H1 (cell line): ENCODE measurements around the gene RNASE2. TPM values are rescaled to one million over a fixed set of nuclear protein-coding genes. Genes with fewer than 3 reads are reported as not detected.

Source experiments
- BRCA1 ChIP-seq: IDR thresholded peaks from 2 replicates; pipeline ENCODE4 v1.6.1; 2012; ENCODE audit warnings: low read depth, low read length, improper control_type of control experiment
- CBX5 ChIP-seq: fragments of 300-800, 300-1000 bp; sonication (generic); IDR thresholded peaks from 2 replicates; pipeline ENCODE4 v1.7.1; 2016; ENCODE audit warnings: antibody characterized with exemption, low read length, low read depth
- CHD1 ChIP-seq: IDR thresholded peaks from 2 replicates; pipeline ENCODE4 v1.6.1; 2012; ENCODE audit warnings: low read depth, low read length, improper control_type of control experiment
- CHD2 ChIP-seq: IDR thresholded peaks from 2 replicates; pipeline ENCODE4 v1.6.1; 2012; ENCODE audit warnings: low read length, improper control_type of control experiment
- EP300 ChIP-seq, 2 experiments: IDR thresholded peaks; 1 replicate in 1 of 2; 2 replicates in 1 of 2; pipeline ENCODE4 v1.6.1; 2011 to 2012; ENCODE audit warnings: low read depth in 2 of 2, low read length in 2 of 2, mild to moderate bottlenecking in 2 of 2, borderline replicate concordance in 1 of 2, inconsistent platforms in 1 of 2, moderate library complexity in 1 of 2
- GABPA ChIP-seq: IDR thresholded peaks from 2 replicates; pipeline ENCODE4 v1.6.1; 2011; ENCODE audit warnings: mild to moderate bottlenecking, low read length, moderate library complexity, borderline replicate concordance; ENCODE audit not compliant: insufficient read depth
- GTF2F1 ChIP-seq: IDR thresholded peaks from 2 replicates; pipeline ENCODE4 v1.6.1; 2012; ENCODE audit warnings: low read depth, low read length, improper control_type of control experiment, borderline replicate concordance
- JUND ChIP-seq: IDR thresholded peaks from 2 replicates; pipeline ENCODE4 v1.6.1; 2011; ENCODE audit warnings: mild to moderate bottlenecking, improper control_type of control experiment, low read length
- KDM4A ChIP-seq: IDR thresholded peaks from one replicate; pipeline ENCODE4 v1.7.1; 2012; ENCODE audit warnings: low read depth, mild to moderate bottlenecking, moderate library complexity, low read length, inconsistent platforms; ENCODE audit not compliant: severe bottlenecking
- KDM5A ChIP-seq: fragments of 200-600 bp; IDR thresholded peaks from 2 replicates; pipeline ENCODE4 v1.7.1; 2012; ENCODE audit warnings: mild to moderate bottlenecking, low read length, inconsistent platforms, mixed read lengths
- MAX ChIP-seq: IDR thresholded peaks from 2 replicates; pipeline ENCODE4 v1.6.1; 2012; ENCODE audit warnings: inconsistent platforms
- POLR2A ChIP-seq, 2 experiments: IDR thresholded peaks; 1 replicate in 1 of 2; 2 replicates in 1 of 2; pipeline ENCODE4 v1.6.1; 2011; ENCODE audit warnings: low read depth in 2 of 2, low read length in 2 of 2, mild to moderate bottlenecking in 2 of 2; ENCODE audit errors: control extremely low read depth in 1 of 2
- POLR2AphosphoS5 ChIP-seq: IDR thresholded peaks from 2 replicates; pipeline ENCODE4 v1.6.1; 2011; ENCODE audit warnings: low read depth, low read length
- RBBP5 ChIP-seq: IDR thresholded peaks from 2 replicates; pipeline ENCODE4 v1.7.1; 2012; ENCODE audit warnings: low read depth, mild to moderate bottlenecking, inconsistent platforms, low read length, moderate library complexity, borderline replicate concordance
- SIN3A ChIP-seq, 2 experiments: IDR thresholded peaks in 1 of 2; conservative IDR thresholded peaks in 1 of 2; 2 replicates each; pipeline ENCODE4 v1.6.1; 2011 to 2012; ENCODE audit warnings: low read length in 2 of 2, improper control_type of control experiment in 1 of 2, low read depth in 1 of 2, mild to moderate bottlenecking in 1 of 2
- SIX5 ChIP-seq: IDR thresholded peaks from 2 replicates; pipeline ENCODE4 v1.6.1; 2011; ENCODE audit warnings: mild to moderate bottlenecking, low read depth, low read length
- SP1 ChIP-seq: IDR thresholded peaks from 2 replicates; pipeline ENCODE4 v1.6.1; 2011; ENCODE audit warnings: low read depth, low read length
- SRF ChIP-seq: IDR thresholded peaks from 2 replicates; pipeline ENCODE4 v1.6.1; 2011; ENCODE audit warnings: mild to moderate bottlenecking, low read depth, low read length, moderate library complexity
- SUZ12 ChIP-seq: fragments of 200-600 bp; sonication (generic); IDR thresholded peaks from 2 replicates; pipeline ENCODE4 v1.6.1; 2012; ENCODE audit warnings: mild to moderate bottlenecking, inconsistent platforms, low read length, moderate library complexity, mixed read lengths
- TAF1 ChIP-seq: IDR thresholded peaks from 2 replicates; pipeline ENCODE4 v1.6.1; 2011; ENCODE audit warnings: mild to moderate bottlenecking, low read depth, low read length
- TAF7 ChIP-seq: optimal IDR thresholded peaks from 2 replicates; pipeline ENCODE3; 2011; ENCODE audit warnings: low read depth, mild to moderate bottlenecking, inconsistent platforms, low read length, moderate library complexity, borderline replicate concordance
- TCF12 ChIP-seq: IDR thresholded peaks from 2 replicates; pipeline ENCODE4 v1.6.1; 2011; ENCODE audit warnings: low read depth, mild to moderate bottlenecking, low read length
- TEAD4 ChIP-seq: IDR thresholded peaks from 2 replicates; pipeline ENCODE4 v1.6.1; 2012; ENCODE audit warnings: low read depth, low read length, inconsistent platforms, mixed read lengths
- YY1 ChIP-seq: IDR thresholded peaks from 2 replicates; pipeline ENCODE4 v1.6.1; 2011; ENCODE audit warnings: low read depth, mild to moderate bottlenecking, low read length
- polyA plus RNA-seq, 7 experiments: library from polyadenylated mRNA; depleted of rRNA in 3 of 7; stranded (reverse) in 5 of 7; unstranded in 2 of 7; fragments of >200 nt in 5 of 7; fragments of 200-250 nt in 2 of 7; gene quantifications; 1 replicate in 5 of 7; 2 replicates in 1 of 7; 4 replicates in 1 of 7; pipeline versions ENCODE4 v1.2.1 to v1.2.3, GENCODE V29; 2011 to 2013; ENCODE audit warnings: missing spikeins in 2 of 7, mixed read lengths in 2 of 7
- total RNA-seq: library from RNA; stranded (reverse); fragmentation: NEBNext Ultra II Directional; extraction: Animal tissue kit (Norgen Biotek cat#: 25700); gene quantifications from 2 replicates; pipeline ENCODE4 v1.2.1, GENCODE V29; 2021

RNASE2 gene
- total and polyA plus RNA-seq, 2 of the 8 experiments (the other 6 are each of a cell fraction or from before 2014, with no cell fraction given): not detected

DNA sequence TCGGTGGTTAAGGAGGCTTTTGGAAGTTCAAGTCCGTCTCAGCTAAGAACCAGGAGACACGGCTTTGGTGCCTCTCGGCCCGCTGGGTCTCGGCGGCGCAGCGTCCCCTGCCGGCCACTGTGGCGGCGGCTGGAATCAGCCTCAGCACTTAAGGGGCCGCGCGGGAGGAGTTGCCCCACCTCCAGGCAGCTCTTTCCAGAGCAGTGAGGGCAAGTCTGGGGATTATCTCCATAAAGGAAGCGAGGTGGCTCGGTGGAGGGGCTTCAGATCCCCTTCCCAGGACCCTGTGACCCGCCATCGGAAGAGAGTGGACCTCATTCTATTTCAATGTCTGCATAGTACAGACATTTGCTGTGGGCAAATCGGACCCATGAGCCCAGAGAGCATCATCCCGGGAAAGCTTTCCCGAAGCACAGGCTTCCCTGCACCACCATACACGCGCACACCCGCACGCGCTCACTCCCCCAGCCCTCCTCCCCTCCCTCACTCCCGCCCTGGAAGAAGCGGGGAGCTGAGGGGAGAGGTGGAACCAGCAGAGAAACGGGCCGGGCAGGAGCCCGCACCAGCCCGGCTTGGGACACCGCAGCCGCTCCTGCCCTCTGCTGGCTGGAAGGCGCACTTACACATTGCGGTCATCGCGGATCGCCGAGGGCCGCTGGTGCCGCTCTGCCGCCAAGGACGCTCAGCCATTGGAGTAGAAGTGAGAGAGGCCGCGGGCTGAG lies 15.9 kb downstream of the RNASE2 start (continued):
- TF ChIP-seq KDM4A (peak; percentile 83), MAX (0 out of 2 replicates have a peak, but pooled peaks have one; percentile 24), CHD1 (no peak), GTF2F1 (0 out of 2 replicates have a peak, but pooled peaks have one; percentile 9), BRCA1 (no peak), SRF (0 out of 2 replicates have a peak, but pooled peaks have one; percentile 28), JUND (peak; percentile 20; the same call in 1 of the 2 replicates), SUZ12 (no peak), CBX5 (no peak), TAF7 (peak; percentile 62), GABPA (0 out of 2 replicates have a peak, but pooled peaks have one; percentile 23), YY1 (peak; percentile 80), KDM5A (no peak), CHD2 (peak; percentile 30; the same call in 1 of the 2 replicates), EP300 (IDR thresholded peaks at IDR 0.05; ENCODE audit: borderline replicate concordance in 1 of 2, low read depth in 2 of 2, low read length in 2 of 2) (peak in 1 of 2 experiments; percentile 84; a peak in 1 of 3 replicates), TEAD4 (peak; percentile 71), SP1 (peak; percentile 59; the same call in 1 of the 2 replicates), POLR2A (IDR thresholded peaks at IDR 0.05; ENCODE audit: control extremely low read depth in 1 of 2, low read depth in 2 of 2, low read length in 2 of 2) (peak; percentile 46 to 47; a peak in 2 of 3 replicates), SIX5 (no peak), TAF1 (0 out of 2 replicates have a peak, but pooled peaks have one; percentile 26), RBBP5 (peak; percentile 59; the same call in 1 of the 2 replicates), SIN3A (conservative IDR thresholded peaks at IDR 0.05 in 1 of 2, IDR thresholded peaks at IDR 0.05 in 1 of 2; ENCODE audit: low read depth in 1 of 2, low read length in 2 of 2) (0 out of 4 replicates have a peak, but pooled peaks have one; percentile 5 to 19), TCF12 (0 out of 2 replicates have a peak, but pooled peaks have one; percentile 33), POLR2AphosphoS5 (0 out of 2 replicates have a peak, but pooled peaks have one; percentile 9)
